ENCODE data around the gene MRPL55.

The MRPL55 gene

GRCh38 chr1:228079601-228080263 lies 29.4 kb downstream of the MRPL55 start:
- H3K79me2 ChIP-seq (ENCODE audit: insufficient read depth, low read length): peaks cover 48% of the 10 kb centered on the region
- TF ChIP-seq, protein P1, sequence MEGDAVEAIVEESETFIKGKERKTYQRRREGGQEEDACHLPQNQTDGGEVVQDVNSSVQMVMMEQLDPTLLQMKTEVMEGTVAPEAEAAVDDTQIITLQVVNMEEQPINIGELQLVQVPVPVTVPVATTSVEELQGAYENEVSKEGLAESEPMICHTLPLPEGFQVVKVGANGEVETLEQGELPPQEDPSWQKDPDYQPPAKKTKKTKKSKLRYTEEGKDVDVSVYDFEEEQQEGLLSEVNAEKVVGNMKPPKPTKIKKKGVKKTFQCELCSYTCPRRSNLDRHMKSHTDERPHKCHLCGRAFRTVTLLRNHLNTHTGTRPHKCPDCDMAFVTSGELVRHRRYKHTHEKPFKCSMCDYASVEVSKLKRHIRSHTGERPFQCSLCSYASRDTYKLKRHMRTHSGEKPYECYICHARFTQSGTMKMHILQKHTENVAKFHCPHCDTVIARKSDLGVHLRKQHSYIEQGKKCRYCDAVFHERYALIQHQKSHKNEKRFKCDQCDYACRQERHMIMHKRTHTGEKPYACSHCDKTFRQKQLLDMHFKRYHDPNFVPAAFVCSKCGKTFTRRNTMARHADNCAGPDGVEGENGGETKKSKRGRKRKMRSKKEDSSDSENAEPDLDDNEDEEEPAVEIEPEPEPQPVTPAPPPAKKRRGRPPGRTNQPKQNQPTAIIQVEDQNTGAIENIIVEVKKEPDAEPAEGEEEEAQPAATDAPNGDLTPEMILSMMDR (conservative IDR thresholded peaks at IDR 0.05; ENCODE audit: low read length): no peak
- no peak for TF ChIP-seq EZH2phosphoT487 (IDR thresholded peaks at IDR 0.05; ENCODE audit: borderline replicate concordance)
- peaks cover 19% of the 10 kb centered on the region for H3K4me1 ChIP-seq (ENCODE audit: insufficient read depth, low read length, poor library complexity, severe bottlenecking)
- H2AFZ ChIP-seq (ENCODE audit: low read length): no peak overlapping the region
- H3K4me3 ChIP-seq (ENCODE audit: low read length, poor library complexity, severe bottlenecking): no peak overlapping the region
- H3K9ac ChIP-seq (ENCODE audit: low read depth, low read length, poor library complexity, severe bottlenecking): no peak overlapping the region
- H3K9me2 ChIP-seq (replicated peaks; ENCODE audit: low read depth, low read length): no peaks in the 10 kb centered on the region
- no peaks in the 10 kb centered on the region for H3F3A ChIP-seq (ENCODE audit: low read depth)
- peak overlapping the region; percentile 23 for H3K4me2 ChIP-seq (ENCODE audit: low read depth, low read length, poor library complexity, severe bottlenecking)
- peaks cover 6% of the 10 kb centered on the region for H3K27me3 ChIP-seq (ENCODE audit: insufficient read depth, low read length, poor library complexity, severe bottlenecking)
- H4K20me1 ChIP-seq (ENCODE audit: insufficient read depth, low read length, poor library complexity, severe bottlenecking): peaks cover 25% of the 10 kb centered on the region
- no peaks in the 10 kb centered on the region for H3K36me3 ChIP-seq (ENCODE audit: insufficient read depth, low read length)
- H3K9me3 ChIP-seq (ENCODE audit: insufficient read depth, low read depth, low read length): no peaks in the 10 kb centered on the region

DNA sequence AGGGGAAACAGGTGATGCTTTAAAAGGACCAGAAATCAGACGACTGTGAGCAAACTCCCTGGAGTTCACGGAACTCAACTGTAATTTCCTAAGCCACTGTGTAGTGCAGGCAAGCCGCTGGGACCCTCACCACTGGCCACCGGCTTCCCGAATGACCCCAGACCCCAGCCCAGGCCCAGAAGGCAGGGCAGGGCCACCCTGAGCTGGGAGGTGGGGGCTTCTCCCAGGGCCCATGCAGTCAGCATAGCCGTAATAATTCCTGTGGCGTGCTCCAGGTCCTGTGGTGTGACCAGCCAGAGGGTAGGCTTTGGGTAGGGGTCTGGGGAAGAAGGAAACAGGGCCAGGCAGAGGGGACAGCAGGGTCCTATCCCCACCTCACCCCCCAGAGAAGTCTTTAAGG lies 30.1 kb downstream of the MRPL55 start:
- peaks cover 41% of the 10 kb centered on the region for H3K79me2 ChIP-seq (ENCODE audit: insufficient read depth, low read length)
- H3K9ac ChIP-seq (ENCODE audit: low read depth, low read length, poor library complexity, severe bottlenecking): no peak overlapping the region
- H2AFZ ChIP-seq (ENCODE audit: low read length): no peak overlapping the region
- H3K36me3 ChIP-seq (ENCODE audit: insufficient read depth, low read length): no peaks in the 10 kb centered on the region
- H3K4me3 ChIP-seq (ENCODE audit: low read length, poor library complexity, severe bottlenecking): no peak overlapping the region
- H3K4me2 ChIP-seq (ENCODE audit: low read depth, low read length, poor library complexity, severe bottlenecking): no peak overlapping the region
- H3K9me3 ChIP-seq (ENCODE audit: insufficient read depth, low read depth, low read length): no peaks in the 10 kb centered on the region
- no peaks in the 10 kb centered on the region for H3K9me2 ChIP-seq (replicated peaks; ENCODE audit: low read depth, low read length)
- H3K27me3 ChIP-seq (ENCODE audit: insufficient read depth, low read length, poor library complexity, severe bottlenecking): peaks cover 6% of the 10 kb centered on the region
- TF ChIP-seq, protein P1 (conservative IDR thresholded peaks at IDR 0.05; ENCODE audit: low read length): no peak
- no peak for TF ChIP-seq EZH2phosphoT487 (IDR thresholded peaks at IDR 0.05; ENCODE audit: borderline replicate concordance)
- no peaks in the 10 kb centered on the region for H3F3A ChIP-seq (ENCODE audit: low read depth)
- peaks cover 12% of the 10 kb centered on the region for H3K4me1 ChIP-seq (ENCODE audit: insufficient read depth, low read length, poor library complexity, severe bottlenecking)
- peaks cover 17% of the 10 kb centered on the region for H4K20me1 ChIP-seq (ENCODE audit: insufficient read depth, low read length, poor library complexity, severe bottlenecking)

- Histone ChIP-seq H3K36me3 (ENCODE audit: insufficient read depth, low read length) (no peaks in the 10 kb centered on the region), H3K9me2 (replicated peaks; ENCODE audit: low read depth, low read length) (no peaks in the 10 kb centered on the region), H4K20me1 (ENCODE audit: insufficient read depth, low read length, poor library complexity, severe bottlenecking) (peaks cover 5% of the 10 kb centered on the region), H3K4me1 (ENCODE audit: insufficient read depth, low read length, poor library complexity, severe bottlenecking) (peaks cover 12% of the 10 kb centered on the region), H3K9ac (ENCODE audit: low read depth, low read length, poor library complexity, severe bottlenecking) (no peak overlapping the region), H3K4me3 (ENCODE audit: low read length, poor library complexity, severe bottlenecking) (no peak overlapping the region), H3K27me3 (ENCODE audit: insufficient read depth, low read length, poor library complexity, severe bottlenecking) (peaks cover 1% of the 10 kb centered on the region), H3K79me2 (ENCODE audit: insufficient read depth, low read length) (peaks cover 28% of the 10 kb centered on the region), H3F3A (ENCODE audit: low read depth) (no peaks in the 10 kb centered on the region), H2AFZ (ENCODE audit: low read length) (no peak overlapping the region), H3K4me2 (ENCODE audit: low read depth, low read length, poor library complexity, severe bottlenecking) (no peak overlapping the region), H3K9me3 (ENCODE audit: insufficient read depth, low read depth, low read length) (no peaks in the 10 kb centered on the region)
- TF ChIP-seq, protein P1 (conservative IDR thresholded peaks at IDR 0.05; ENCODE audit: low read length): no peak
- TF ChIP-seq EZH2phosphoT487 (IDR thresholded peaks at IDR 0.05; ENCODE audit: borderline replicate concordance): no peak
Measured at GRCh38 chr1:228077565-228078330, 31.4 kb downstream of the MRPL55 start.
